Umbilical cord (tissue), 2 donors: ENCODE data around the gene RNF25. TPM values are rescaled to one million over a fixed set of nuclear protein-coding genes. Genes with fewer than 3 reads are reported as not detected.

Source experiments
- DNase-seq: peaks from one replicate; pipeline ENCODE4 v3.0.0-alpha.2; 2015; ENCODE audit warnings: low spot score
- total RNA-seq: library from RNA; depleted of rRNA; stranded (reverse); fragments of >200 nt; gene quantifications from one replicate; pipeline ENCODE4 v1.2.3, GENCODE V29; 2014; ENCODE audit warnings: low replicate concordance; ENCODE audit not compliant: insufficient read depth

Gene RNF25
- total RNA-seq, 1 donor from 2014 or later = 9.9 TPM

DNA sequence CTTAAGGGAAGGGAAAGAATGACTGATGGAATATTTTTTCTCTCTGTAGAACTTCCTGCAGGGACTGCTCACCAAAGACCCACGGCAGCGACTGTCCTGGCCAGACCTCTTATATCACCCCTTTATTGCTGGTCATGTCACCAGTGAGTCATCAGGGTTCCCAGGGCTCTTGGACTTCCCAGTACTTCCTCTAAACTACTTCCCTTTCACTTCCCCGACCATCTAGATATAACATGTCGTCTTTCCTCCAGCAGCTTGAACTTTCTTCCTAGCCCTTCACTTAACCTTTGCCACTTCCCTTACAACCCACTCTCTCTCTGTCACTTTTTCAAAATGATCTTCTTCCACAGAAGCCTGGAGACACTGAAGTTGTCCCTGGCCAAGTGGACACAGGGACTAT lies 7.3 kb upstream of the RNF25 start:
- no peak for DNase-seq

DNA sequence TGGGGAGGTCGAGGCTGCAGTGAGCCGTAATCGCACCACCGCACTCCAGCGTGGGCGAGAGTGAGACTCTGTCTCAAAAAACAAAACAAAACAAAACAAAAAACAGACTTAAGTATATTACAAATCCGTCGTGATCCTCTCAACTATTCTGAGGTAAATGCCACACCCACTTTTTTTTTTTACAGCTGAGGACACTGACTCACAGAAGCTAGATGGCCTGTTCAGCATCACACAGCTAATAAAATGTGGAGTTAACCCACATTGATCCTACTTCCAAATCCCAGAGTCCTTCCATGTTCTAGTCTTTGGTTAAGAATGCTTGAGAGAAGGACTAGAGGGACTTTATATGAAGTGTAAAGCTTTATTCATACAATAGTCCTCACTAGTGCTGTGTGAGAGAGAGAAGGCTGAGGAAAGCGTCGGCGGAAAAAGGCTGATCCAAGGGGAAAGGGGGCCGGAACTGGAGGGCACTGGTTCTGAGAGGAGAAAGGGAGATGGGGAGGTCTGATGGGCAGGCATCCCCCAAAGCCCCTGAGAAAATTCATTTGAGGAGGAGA lies 627 bp downstream of the RNF25 start:
- DNase-seq = peak; percentile 79

DNA sequence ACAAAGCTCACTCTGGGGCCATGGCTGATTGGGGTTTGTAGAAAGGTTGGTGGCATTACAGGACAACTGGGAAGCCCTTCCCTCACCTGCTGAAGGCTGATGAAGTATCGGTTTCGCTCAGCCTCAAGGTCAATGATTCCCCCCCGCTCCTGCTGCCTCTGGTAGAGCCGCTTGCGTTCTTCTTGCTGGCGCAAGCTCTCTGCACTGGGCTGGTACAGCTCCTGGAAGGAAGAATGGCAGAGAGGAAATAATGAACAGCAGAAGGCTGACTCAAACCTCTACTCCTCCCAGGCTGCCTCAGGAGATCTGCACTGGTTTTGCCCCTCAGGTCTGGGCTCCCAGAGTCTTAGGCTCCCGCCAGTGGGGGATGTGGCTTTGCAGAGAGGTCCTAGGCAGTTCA lies 7.1 kb downstream of the RNF25 start:
- no peak for DNase-seq

DNA sequence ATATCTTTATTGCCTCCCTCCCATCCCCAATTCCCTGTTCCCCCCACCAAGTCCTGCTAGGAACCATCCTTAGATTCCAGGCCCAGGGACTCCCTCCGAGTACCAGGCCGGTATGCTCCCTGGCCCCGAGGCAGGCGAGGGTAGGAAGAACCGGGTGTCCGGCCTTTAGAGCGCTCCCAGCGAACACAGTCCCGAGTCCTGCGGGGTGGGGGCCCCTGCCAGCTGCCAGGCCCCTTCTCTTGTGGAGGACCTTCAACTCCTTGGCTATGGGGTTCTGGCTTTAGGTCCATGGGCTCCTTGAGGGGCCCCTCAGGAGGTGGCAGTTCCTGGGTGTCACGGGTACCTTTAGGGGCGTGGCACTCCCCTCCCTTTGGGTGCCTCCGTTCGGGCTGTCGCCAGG lies 7.9 kb downstream of the RNF25 start:
- DNase-seq = no peak

DNA sequence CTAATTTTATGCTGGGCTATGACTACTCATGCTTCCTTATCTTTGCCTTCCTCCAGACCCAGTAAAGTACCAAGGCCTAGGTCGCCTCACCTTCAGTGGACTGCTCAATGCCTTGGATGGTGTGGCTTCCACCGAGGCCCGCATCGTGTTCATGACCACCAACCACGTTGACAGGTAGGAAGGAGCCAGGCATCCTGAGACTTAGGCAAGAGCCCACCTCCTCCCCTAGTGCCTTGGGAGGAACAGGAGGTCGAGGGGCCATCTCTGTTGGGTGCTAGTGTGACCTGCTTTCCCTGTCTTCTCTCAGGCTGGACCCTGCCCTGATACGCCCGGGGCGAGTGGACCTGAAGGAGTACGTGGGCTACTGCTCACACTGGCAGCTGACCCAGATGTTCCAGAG lies 9.0 kb downstream of the RNF25 start:
- no peak for DNase-seq

DNA sequence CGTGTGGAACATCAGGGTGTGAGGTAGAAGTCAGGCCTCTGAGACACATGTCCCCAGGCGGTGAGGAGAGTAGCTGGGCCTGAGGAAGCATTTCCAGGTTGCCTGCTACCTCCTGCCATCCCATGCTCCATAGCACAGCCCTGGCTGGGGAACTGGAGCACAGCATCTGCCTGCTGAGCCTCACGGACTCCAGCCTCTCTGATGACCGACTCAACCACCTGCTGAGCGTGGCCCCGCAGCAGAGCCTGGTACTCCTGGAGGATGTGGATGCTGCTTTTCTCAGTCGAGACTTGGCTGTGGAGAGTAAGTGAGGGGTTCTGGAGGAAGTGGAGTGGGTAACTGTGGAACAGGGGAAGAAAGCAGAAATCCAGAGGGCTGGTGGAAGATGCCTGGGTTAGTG lies 9.4 kb downstream of the RNF25 start:
- no peak for DNase-seq

DNA sequence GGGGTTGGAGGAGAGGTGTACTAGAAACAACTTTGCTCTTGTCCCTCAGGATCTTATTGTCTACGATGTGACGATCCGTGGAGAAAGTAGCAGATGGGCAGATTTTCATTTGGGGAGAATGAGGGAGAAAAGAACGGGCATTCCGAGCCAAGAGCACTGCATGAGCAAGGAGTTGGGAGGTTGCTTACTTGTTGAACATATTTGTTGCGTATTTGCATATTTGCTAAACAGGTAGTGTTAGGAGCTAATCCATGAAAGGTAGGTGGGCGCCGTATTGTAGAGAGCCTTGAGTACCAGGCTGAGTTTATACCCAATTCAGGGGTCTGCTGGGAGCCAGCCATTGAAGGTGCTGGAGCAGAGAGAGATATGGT lies 11.8 kb downstream of the RNF25 start:
- DNase-seq = no peak

DNA sequence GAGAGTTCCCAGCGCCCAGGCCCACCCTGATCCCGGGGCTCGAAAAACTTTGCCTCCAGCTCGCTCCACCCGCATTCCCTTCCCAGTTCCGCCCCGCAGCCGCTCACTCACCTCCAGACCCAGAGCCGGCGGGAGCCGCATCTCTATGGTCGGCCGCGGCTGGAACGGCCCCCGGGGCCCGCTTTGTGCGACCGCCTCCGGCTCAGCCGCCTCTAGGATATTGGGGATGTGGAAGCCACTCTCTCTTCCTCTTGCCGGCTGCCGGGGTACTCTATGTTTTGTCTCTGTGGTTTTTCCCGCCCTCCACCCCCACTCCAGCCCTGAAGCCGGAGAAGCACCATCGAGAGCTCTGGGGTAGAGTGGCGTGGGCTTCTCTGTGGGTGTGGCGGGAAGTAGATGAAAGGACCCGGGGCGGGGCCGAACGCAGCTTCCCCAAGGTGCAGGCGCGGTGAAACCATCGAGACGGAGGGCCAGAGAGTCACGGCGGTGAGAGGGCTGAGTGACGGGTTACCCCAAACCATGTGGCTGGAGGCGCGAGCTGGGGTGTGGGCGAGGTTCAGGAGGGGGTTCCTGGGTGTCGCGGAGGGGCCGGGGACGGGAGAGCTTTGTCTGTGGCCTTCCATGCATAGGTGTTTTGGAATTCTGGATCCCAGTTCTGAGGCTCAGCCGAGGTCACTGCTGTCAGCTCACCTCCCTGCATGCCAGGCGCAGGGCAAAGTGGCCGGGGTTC lies 12.4 kb downstream of the RNF25 start, which contains the start of the genes BCS1L and ZNF142:
TSS of gene BCS1L (plus strand) at position 426 of the 730 bp plus-strand sequence. CDS start 1,305 bp downstream, outside the sequence.
TSS of gene ZNF142 (minus strand) at position 366 of the 730 bp plus-strand sequence. CDS start 3,194 bp downstream, outside the sequence.
- peak; percentile 97 for DNase-seq

DNA sequence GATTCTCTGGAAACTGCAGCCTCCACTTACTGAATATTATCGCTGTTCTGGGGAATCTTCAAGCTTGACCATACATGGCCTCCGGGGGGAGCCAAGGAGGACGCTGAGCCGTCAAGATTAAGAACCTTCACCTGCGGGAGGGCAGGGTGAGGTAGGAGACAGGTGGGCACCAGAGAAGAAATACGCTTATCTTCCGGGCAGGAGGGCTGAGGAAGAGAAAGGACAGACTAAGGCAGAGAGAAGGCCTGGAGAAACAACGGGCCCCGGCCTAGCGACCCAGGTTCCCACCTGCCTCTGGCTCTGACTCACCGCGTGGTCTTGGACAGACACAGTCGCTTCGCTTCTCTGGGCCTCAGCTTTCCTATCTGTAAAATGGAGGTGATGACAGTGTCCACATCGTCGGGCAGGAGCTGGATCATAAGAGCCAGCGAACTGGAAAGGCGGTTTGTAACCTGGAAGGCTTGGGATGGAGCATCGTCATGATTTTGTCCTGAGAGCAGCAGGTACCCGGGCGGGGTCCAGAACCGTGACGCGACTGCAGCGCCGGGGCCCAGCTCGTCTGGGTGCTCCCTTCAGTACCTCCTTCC lies 13.0 kb downstream of the RNF25 start:
- DNase-seq = peak; percentile 27

DNA sequence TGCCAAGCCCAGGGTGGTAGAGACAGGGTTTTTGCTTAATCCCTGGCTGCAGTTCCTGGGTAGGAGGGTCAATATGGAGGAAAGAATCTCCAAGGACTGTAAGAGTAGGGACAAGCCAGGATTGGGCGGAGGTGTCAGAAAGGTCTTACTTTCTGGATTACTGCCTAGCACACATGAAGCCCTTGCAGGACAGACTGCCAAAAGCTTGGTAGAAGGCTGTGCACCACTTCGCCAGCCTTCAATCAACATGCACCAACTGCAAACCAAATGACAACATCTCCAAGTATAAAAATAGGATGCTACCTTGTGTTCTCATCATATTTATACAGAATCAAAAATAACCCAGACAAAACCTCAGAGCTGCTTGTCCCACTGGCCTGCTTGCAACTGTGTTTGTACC lies 16.1 kb downstream of the RNF25 start:
- DNase-seq = no peak

DNA sequence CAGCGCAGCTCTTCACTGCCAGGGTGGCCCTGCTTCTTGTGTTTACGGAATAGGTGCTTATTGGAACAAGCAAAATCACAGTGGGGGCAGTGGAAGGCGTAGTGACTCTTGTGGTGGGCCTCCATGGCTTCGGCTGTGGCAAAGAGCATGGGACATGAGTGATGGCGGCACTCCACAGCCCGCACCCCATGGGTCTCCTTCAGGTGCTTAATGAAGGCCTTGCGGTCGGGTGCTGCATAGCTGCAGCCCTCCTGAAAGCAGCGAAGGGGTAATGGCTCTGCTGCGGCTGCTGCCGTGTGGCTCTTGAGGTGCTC lies 23.1 kb downstream of the RNF25 start:
- no peak for DNase-seq

DNA sequence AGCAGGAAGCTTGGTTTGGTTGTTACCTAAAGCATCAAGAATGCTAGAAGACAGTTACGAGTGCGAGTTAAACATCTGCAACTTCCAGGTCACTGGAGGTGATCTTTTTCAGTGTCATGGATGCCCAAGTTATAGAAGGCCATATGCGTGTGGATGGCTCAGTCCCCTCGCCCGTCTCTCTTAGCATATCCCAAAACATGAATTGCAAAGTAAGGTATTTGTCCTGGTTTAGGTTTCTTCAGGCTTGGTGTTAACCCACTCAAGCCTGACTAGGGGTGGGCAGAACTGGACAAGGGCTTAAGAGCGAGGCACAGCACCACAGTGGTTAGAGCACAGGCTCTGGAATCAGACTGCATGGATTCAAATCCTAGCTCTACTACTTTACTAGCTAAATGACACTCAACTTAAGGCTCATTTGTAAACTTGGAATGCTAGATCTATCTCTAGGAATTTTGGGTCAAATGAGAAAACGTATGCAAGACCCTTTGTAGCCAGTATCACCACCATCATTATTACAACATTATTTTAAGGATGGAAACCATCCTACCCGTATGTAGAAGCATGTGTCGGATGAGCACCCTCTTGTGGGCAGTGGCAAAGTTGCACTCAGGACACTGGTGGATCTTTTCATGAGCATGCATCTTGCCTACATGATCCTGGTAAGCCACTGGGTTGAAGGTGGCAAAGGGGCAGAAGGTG lies 23.6 kb downstream of the RNF25 start:
- DNase-seq = peak; percentile 53

DNA sequence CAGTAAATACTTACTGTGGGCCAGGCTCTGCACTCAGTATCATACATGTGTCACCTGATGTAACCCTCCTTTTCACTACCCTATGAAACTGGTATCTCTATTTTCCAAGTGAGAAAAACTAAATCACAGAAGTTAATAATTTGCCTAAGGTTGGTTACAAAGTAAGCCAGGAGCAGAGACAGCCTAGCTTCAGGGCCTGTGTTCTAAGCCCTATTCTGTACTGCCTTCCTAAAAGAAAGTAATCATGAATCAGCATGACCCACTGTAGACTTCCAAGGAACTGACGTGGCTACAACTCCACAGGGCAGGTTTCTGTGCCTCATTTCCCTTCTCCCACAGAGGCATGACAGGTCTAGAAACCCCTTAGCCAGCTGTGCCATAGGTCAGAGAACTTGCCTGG lies 26.7 kb downstream of the RNF25 start:
- DNase-seq = no peak

DNA sequence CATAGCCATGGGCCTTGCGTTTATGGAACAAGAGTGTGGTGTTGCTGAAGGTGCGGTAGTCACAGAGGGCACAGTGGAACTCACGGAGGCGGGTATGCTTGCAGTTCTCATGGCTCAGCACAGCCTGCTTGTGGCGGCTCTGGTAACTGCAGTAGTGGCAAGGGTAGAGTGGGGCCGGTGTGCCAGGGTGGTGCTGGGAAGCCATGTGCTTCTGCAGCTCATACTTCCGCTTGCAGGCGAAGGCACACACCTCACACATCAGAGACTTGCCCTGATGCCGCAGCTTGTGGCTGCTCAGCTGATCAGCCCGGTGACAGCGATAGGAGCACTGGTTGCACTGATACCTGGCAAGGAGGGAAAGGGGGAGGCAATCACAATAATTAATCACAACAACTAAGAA lies 27.1 kb downstream of the RNF25 start:
- no peak for DNase-seq

DNA sequence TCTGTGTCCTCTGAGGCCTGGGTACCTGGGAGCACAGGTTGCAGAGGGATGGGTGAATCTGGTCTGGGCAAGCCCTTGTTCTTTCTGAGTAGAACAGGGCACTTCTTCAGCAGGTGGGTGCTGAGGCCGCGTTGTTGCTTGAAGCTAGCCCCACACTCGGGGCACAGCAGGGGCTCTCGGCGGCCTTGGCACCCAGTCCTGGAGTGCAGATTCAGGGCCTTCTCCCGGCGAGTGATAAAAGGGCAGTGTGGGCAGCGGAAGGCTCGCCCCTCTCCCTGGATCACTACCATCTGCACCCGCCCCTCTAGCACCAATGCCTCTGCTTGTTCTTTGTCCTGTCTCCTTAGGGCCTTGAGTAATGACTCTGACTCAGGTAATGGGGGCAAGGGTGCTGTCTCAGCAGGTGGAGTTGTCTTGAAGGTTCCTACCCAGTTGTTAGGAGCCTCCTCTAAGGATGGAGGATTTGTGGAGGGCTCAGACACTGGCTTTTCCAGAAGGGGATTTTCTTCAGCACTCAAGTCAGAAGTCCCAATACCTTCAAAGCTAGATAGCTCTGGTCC lies 28.0 kb downstream of the RNF25 start:
- no peak for DNase-seq

DNA sequence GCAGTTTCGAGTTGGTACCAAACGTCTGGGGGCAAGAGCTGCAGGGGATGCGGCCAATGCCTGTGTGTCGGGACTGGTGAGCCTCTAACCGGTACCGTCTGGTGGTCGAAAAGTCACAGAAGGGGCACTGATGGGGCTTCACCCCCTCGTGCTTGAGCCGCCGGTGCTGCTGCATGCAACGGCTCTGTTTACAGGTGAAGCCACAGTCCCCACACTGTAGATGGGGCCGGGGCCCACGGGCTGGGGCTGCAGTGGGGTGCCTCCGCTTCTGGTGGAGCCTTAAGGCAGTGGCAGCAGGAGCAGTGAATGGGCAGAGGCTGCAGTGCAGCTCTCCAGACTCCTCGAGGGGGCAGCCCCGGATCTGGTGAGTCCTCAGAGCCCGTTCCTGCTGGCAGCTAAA lies 29.0 kb downstream of the RNF25 start:
- no peak for DNase-seq

DNA sequence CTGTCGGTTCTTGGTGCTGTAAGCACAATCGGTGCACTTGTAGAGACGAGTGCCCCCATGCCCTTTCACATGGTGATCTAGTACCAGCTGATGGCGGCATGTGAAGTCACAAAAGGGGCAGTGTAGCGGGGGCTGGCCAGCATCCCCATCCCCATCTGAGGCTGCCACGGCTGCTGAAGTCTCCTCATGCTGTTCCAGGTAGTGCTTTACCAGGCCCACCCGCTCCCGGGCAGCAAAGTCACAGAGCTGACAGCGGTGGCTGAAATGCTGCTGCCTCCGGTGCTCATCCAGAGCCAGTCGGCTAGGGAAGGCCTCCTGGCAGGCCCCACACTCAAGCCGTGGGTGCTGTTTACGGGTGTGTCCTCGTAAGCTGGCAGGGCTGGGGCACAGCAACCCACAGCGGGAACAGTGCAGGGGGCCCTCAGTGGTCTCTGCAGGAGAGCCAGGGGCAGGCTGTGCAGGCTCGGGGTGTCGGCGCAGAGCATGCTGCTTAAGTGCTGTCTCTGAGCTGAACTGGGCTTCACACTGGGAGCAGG lies 29.6 kb downstream of the RNF25 start:
- DNase-seq = no peak

DNA sequence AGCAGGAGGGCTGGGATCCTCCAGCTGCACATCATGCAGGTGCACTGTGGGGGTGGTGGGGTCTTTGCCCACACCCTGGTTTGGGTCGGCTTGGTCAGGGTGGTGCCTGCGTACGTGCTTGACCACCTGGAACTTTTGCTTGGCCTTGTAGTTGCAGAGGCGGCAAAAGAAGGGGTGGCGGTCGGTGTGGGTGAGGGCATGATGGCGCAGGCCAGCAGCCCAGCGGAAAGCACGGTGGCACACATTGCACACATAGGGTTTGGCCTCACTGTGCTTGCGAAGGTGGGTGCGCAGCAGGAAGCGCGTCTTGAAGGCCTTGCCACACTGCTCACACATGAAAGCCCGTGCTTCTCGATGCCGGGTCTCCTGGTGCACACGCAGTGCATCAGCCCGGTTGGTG lies 33.4 kb downstream of the RNF25 start:
- no peak for DNase-seq

DNA sequence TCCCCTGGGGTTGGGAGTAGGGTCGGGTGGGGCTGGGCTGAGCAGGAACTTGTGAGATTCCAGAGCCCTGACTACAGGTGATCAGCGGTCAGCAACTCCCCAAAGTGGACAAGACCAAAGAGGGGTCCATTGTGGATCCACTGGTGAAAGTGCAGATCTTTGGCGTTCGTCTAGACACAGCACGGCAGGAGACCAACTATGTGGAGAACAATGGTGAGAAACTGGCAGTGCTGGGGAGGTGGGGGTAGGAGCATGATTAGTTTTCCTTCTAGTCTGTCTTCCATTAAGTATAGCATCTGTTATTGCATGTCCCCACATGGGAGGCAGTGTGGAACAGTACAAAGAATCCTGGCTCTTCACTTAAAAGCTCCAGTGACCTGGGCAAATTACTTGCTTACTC lies 36.1 kb downstream of the RNF25 start:
- DNase-seq = no peak

DNA sequence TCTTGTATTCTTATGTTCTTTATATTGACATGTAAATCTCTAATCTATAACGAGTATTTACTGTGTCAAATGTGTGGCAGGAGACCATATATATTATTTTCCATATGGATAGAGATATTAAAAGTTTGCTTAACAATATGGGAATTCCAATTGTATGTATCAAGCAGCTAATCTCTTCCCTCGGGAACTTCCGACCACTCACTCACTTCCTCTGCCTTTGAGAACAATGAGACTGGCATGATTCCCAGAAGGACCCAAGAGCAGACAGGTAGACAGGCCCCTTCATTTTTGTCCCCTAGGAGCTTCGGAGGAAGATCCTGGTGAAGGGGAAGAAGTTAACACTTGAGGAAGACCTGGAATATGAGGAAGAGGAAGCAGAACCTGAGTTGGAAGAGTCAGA lies 40.0 kb downstream of the RNF25 start:
- no peak for DNase-seq

DNA sequence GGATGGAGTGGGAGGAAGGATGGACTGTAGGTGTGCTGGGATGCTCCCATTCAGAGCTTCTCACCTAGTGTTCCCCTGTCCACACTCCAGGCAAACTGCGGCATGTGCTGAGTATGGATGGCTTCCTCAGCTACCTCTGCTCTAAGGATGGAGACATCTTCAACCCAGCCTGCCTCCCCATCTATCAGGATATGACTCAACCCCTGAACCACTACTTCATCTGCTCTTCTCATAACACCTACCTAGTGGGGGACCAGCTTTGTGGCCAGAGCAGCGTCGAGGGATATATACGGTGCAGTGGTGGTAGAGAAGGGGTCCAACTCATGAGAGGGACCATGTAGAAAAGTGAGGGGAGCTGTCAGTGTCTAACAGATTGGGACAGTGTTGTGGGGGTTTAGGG lies 43.9 kb downstream of the RNF25 start:
- DNase-seq = no peak

DNA sequence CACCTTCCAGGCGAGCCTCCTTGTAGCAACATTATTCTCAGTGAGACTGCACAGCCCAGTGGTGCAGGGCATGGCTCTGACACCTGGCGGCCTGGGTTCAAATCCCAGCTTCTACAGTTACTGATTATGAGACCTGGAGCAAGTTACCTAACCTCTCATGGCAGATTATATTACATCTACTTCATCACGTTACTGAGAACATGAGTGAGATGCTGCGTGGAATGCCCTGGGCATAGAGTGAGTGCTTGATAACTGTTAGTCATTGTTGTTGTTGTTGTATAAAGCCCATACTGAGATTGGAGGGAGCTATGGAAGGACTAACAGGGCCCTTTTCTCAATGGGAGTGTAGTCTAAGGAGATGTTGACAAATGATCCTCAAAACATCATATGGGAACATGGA lies 45.4 kb downstream of the RNF25 start:
- no peak for DNase-seq
